Mucosa of gallbladder (tissue), 1 donor: Measurements from ENCODE around the gene ANKHD1. TPM values are rescaled to one million over a fixed set of nuclear protein-coding genes. Genes with fewer than 3 reads are reported as not detected.
"Not testable (repeated sequence)": the region's sequence is repeated elsewhere in the genome, so short reads cannot be mapped to it uniquely, and the experiment has no call there.

ENCODE experiments used
- DNase-seq: peaks from one replicate; pipeline ENCODE4 v3.0.0-alpha.2; 2020; ENCODE audit warnings: low spot score
- total RNA-seq: library from RNA; stranded (reverse); gene quantifications from one replicate; pipeline ENCODE4 v1.2.1, GENCODE V29; 2021
- donor health status: DM: no; HTN: no; CAD: no.

Gene ANKHD1
- total RNA-seq, 1 donor from 2014 or later = 116 TPM

GRCh38 chr5:140561753-140562523, 160.3 kb downstream of the ANKHD1 start:
- no peak for DNase-seq

- DNase-seq = no peak
Observed at GRCh38 chr5:140563596-140563995, 162.0 kb downstream of the ANKHD1 start.

GRCh38 chr5:140564196-140565023, 162.8 kb downstream of the ANKHD1 start, which contains the start of the genes APBB3 and SLC35A4:
Gene APBB3, minus strand, starts transcription at chr5:140564598. Its CDS starts 353 bp downstream, at chr5:140564245.
Gene SLC35A4, plus strand, starts transcription at chr5:140564828. Its CDS starts 2,342 bp downstream, at chr5:140567170.
- peak; percentile 98 for DNase-seq

- no peak for DNase-seq
Observed at GRCh38 chr5:140565024-140565779, 163.6 kb downstream of the ANKHD1 start.

- DNase-seq = no peak
Observed at GRCh38 chr5:140565780-140566095, 164.1 kb downstream of the ANKHD1 start.

- DNase-seq = no peak
Observed at GRCh38 chr5:140566665-140567064, 165.0 kb downstream of the ANKHD1 start.

GRCh38 chr5:140567136-140567818, 165.6 kb downstream of the ANKHD1 start:
- DNase-seq = no peak

GRCh38 chr5:140567871-140568270, 166.2 kb downstream of the ANKHD1 start:
- DNase-seq = no peak

- no peak for DNase-seq
Observed at GRCh38 chr5:140568443-140569063, 166.9 kb downstream of the ANKHD1 start.

- no peak for DNase-seq
Observed at GRCh38 chr5:140569197-140569596, 167.6 kb downstream of the ANKHD1 start.

- DNase-seq = no peak
Observed at GRCh38 chr5:140570058-140570457, 168.4 kb downstream of the ANKHD1 start.

GRCh38 chr5:140570488-140570887, 168.9 kb downstream of the ANKHD1 start:
- no peak for DNase-seq

- DNase-seq = no peak
Observed at GRCh38 chr5:140571105-140571504, 169.5 kb downstream of the ANKHD1 start.

GRCh38 chr5:140573683-140574082, 172.1 kb downstream of the ANKHD1 start:
- no peak for DNase-seq

GRCh38 chr5:140574165-140574564, 172.5 kb downstream of the ANKHD1 start:
- peak; percentile 45 for DNase-seq

- DNase-seq = no peak
Observed at GRCh38 chr5:140575309-140575708, 173.7 kb downstream of the ANKHD1 start.

- no peak for DNase-seq
Observed at GRCh38 chr5:140576776-140577201, 175.2 kb downstream of the ANKHD1 start.

GRCh38 chr5:140579188-140579747, 177.6 kb downstream of the ANKHD1 start:
- not testable (repeated sequence) for DNase-seq

GRCh38 chr5:140587495-140587894, 185.9 kb downstream of the ANKHD1 start:
- no peak for DNase-seq

- no peak for DNase-seq
Observed at GRCh38 chr5:140588311-140589070, 186.9 kb downstream of the ANKHD1 start.
